ENCODE measurements around the gene ELFN1.
"Not testable (repeated sequence)": the region's sequence is repeated elsewhere in the genome, so short reads cannot be mapped to it uniquely, and the experiment has no call there.

ELFN1 gene

GRCh38 chr7:1713502-1714484 is 43.7 kb downstream of the ELFN1 start:
- peak; percentile 3 for DNase-seq

DNA sequence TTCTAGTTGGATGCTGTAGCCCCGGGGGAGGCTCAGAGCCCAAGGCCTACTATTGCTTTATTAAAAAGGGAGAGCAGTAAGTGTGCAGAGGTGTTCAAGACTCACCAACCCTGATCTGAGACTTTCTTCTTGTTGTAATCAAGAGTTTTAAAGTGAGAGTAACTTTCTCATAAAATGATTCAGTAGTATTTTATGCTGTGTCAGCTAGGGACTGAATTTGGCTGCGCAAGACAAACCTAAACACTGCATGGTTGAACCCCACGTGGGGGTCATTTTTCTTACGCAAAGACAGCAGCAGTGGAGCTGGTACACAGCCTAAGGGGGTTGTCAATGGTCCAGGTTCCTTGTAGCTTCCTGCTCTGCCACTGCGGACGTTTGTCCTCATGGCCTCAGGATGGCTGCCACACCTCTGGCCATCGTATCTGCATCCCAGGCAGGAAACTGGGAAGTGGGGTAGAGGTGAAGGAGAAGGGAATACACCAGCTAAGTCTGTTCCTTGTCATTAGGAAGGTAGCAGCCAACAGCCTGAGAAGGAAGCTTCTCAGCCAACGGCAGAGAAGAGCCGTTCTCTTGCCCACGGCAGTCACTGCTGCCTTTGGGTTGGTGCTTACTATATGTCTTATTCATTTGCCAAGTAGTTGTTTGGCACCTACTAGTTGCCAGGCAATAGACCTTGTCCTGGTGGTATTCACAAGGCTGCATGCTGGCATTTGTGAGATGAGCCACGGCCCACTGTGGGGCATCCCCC is 44.7 kb downstream of the ELFN1 start:
- DNase-seq = no peak

- no peak for DNase-seq
Observed at GRCh38 chr7:1715331-1715625, 45.2 kb downstream of the ELFN1 start.

DNA sequence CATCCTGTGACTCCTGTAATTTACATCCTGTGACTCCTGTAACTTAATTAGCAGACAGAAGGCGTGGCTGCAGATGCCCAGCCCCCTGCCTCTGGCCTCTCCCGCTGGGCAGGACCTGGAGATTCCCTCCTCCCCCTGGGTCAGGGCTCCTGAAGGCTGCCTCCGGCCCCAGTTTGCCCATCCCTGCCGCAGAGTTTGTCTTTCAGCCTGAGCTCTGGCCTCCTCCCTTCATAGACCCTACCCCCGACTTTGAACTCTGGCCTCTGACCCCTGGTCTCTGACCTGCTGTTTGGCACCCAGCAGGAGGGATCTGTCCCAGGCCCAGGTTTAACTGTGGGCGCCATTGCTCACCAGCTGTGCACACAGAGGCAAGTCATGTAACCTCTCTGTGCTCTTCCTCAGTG is 45.6 kb downstream of the ELFN1 start:
- DNase-seq = no peak

- no peak for DNase-seq
Observed at GRCh38 chr7:1716263-1717094, 46.4 kb downstream of the ELFN1 start.

DNA sequence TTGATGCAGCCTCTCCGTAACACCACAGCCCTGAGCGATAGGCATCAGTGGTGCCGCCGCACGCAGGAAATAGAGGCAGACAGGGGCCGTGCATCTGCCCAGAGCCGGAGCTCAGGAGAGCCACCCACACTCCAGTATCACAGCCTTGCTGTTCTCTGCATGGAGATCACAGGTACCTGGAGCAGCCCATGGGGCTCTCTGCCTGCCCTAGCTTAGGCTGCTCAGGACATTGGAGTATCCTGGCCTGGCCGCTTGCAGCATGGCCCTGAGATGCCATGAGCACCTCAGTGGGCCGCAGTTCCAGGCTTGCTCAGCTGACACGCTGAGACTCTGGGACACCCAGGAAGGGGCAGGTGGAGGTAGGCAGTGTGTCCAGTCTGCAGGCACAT is 47.0 kb downstream of the ELFN1 start:
- DNase-seq = no peak

DNA sequence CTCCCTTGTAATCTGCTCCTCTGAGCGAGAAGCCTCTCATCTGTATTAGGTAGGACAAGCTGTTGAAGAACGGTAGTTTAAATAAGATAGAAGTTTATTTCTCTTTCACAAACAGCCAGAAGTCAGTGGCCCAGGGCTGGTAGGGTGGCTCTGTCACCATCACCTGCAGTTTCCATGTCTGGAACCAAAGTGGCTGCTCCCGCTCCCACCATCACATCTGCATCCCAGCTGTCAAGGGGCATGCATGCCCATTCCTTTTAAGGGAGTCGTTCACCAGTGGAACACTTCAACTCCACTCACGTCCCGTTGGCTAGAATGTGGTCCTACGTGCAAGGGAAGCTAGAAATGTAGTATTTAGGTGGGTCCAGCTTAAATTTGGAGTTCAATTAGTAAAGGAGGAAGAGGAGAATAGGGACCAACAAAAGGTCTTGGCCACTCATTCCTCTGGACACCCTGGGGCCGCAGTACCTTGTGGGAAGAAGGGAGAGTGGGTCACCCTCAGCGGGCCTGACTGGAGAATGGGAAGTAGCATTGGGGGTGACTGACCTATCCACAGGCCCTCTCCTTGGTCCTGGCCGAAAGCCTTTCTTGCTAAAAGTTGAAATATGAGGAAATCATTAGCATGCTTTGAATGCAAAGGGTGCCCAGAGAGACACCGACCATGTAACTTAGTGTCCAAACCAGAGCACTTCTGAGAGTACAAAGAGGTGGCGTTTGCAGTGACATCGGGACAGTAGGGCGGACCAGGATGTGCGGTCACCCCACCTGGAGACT is 48.0 kb downstream of the ELFN1 start:
- no peak for DNase-seq

DNA sequence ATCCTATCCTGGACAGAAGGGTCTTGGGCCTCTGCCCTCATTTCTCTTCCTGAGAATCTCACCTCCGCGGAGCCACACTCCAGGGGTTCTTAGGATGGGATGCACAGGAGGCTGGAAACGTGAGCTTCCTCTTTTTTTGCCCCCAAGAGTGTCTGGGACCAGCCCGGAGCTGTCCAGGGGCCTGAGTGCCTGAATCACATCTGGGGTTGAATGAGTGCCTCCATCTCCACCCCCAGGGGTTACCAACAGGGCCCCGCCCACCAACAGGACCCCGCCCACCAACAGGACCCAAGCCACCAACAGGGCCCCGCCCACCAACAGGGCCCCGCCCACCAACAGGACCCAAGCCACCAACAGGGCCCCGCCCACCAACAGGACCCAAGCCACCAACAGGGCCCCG is 48.8 kb downstream of the ELFN1 start:
- not testable (repeated sequence) for DNase-seq

DNA sequence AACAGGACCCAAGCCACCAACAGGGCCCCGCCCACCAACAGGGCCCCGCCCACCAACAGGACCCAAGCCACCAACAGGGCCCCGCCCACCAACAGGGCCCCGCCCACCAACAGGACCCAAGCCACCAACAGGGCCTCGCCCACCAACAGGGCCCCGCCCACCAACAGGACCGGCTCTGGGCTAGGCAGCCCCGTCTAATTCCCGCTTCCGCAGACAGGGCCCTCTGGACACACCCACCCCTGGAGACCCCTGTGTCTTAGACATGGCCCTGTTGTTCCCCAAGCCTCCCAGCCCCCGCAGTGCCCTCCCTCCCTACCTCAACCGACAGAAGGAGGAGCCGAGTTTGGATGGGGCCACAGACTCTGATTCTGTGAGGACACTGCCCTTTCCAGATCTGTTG is 49.2 kb downstream of the ELFN1 start:
- not testable (repeated sequence) for DNase-seq

DNA sequence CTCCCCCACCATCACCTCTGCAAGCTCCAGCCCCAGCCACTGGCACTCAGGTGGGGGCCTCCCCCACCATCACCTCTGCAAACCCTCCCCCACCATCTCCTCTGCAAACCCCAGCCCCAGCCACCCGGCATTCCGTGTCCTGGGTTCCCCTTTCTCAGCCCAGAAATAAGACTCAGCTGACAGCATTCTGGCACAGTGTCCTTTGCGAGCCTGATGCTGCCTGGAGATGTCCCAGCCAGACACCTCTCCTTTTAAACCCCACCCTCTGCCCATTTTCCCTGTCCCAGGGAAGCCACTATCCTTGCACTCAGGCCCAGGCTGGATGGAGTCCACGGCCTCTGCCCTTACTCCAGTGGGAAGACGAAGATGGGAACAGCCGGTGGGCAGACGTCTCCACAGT is 49.8 kb downstream of the ELFN1 start:
- DNase-seq = no peak

- DNase-seq = no peak
Observed at GRCh38 chr7:1720326-1720725, 50.2 kb downstream of the ELFN1 start.

- DNase-seq = no peak
Observed at GRCh38 chr7:1721047-1721690, 51.1 kb downstream of the ELFN1 start.

DNA sequence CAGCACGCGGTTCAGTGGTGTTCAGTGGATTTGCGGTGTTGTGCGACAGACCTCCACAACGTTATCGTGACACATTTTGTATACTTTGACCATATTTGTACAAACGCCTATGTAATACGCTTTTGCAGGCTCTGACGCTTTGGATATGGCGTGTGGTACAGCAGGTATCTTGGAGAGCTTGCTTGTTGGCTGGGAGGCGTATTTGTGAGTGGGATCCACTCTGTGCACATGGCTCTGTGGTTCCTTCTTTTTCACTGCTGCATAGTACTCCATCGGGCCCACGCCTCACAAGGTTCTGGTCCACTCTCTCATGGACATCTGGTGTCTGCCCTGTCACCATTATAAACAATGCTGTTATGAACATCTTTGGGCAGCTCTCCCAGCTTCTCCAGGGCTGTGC is 53.2 kb downstream of the ELFN1 start:
- no peak for DNase-seq

DNA sequence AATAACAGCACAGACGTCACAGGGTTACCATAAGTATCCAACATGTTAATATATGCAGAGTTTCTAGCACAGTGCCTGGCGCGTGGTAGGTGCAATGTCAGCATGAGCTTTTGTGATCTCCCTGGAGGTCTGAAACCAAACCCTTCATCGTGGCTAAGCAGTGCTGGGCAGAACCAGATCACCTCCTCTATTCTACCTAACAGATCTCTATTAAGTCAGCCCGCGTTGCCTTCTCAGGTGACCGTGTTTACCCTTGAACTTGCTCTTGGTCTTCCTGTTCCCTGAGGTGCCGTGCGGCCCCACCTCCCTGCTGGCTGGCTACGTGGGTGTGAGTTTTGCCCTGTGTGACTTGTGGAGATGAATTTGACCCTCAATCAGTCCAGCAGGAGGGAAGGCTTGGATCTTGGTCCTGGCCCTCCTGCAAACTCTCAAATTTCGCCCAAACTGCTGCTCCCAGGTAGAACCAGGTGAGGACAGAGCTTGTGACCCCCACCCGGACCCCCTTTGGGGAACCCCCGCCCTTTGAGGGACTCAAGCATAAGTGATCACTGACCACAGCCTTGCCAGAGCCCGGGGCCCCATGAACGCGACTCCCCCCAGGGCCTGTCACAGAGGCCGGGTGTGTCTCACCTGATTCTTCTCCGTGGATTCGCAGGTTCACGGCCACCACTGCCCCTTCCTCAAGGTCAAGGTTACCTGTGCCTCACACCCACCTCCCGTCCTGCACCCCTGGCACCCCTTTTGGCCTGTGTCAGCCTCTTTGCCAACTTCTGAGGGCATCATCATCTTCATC is 54.2 kb downstream of the ELFN1 start:
- DNase-seq = no peak

GRCh38 chr7:1725199-1725690 is 55.2 kb downstream of the ELFN1 start:
- no peak for DNase-seq

- DNase-seq = no peak
Observed at GRCh38 chr7:1725766-1726630, 55.9 kb downstream of the ELFN1 start.

- no peak for DNase-seq
Observed at GRCh38 chr7:1727079-1727478, 57.0 kb downstream of the ELFN1 start.

DNA sequence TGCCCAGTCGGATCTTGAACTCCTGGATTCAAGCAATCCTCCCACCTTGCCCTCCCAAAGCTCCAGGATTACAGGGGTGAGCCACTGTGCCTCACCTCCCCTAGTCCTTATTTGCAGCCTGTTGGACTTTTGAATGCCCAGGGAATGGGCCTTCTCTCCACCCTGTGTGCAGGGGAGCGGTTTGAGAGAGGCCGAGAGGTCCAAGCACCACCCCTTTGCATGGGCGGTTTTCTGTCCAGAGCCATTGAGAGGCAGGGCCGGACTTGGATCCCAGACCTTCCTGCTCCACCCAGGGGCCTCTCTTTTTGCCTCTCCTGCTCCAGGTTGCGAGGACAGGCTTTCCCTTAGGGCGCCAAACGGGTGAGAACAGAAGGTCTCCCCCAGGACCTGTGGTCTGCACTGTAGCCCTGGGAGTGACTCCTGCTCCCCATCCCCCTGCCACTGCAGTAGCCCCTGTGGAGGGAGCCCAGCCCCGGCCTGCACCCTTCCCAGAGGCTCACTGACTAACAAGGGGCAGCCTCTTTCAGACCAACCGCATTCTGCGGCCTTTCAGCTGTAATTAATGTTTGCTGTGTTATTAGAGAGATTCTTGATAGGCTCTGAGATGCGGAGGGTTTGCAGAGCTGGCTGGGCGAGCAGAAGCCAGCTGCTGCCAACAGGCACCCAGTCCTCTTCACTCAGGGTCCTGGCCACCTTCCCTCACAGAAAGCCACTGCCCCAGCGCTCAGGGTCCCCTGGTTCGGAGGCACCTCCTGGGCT is 57.9 kb downstream of the ELFN1 start:
- DNase-seq = no peak

- DNase-seq = no peak
Observed at GRCh38 chr7:1729183-1729582, 59.1 kb downstream of the ELFN1 start.

Measured in suppressor macrophage treated with lipopolysaccharide for 4 hours (primary cell).